ENCODE results near the gene OVOL2.

Gene OVOL2

DNA sequence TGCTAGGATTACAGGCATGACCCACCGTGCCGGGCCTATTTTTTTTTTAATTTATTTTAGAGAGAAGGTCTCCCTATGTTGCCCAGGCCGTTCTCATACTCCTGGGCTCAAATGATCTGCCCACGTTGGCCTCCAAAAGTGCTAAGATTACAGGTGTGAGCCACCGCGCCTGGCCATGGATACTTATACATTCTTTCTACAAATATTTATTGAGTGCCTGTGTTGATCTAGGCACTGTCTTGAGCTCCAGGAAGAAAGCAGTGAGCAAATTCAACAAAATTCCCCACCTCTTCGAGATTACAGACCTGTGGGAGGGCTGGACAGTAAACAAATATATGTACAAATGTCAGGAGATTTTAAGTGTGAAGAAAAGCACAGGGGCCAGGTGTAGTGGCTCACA, 51.0 kb downstream of the OVOL2 start:
- Histone ChIP-seq H3K9me3 (ENCODE audit: insufficient read depth, low read depth, low read length) (no peaks in the 10 kb centered on the region), H3K79me1 (ENCODE audit: low read length) (peaks cover 5% of the 10 kb centered on the region), H3K18ac (ENCODE audit: low read length) (no peak overlapping the region), H2AK5ac (ENCODE audit: low read length) (no peak overlapping the region), H2AFZ (ENCODE audit: insufficient read depth, low read length, poor library complexity) (no peak overlapping the region), H3K27me3 (ENCODE audit: insufficient read depth, low read length) (no peaks in the 10 kb centered on the region), H4K8ac (ENCODE audit: low read depth, low read length) (no peak overlapping the region), H3K14ac (ENCODE audit: low read length) (no peak overlapping the region), H2BK12ac (ENCODE audit: low read length) (no peak overlapping the region), H4K12ac (ENCODE audit: low read depth, low read length) (no peak overlapping the region), H3K4me1 (ENCODE audit: control insufficient read depth in 1 of 2, insufficient read depth in 2 of 2, low read length in 2 of 2) (peaks cover 17 to 21% of the 10 kb centered on the region in 2 experiments), H3K4me2 (ENCODE audit: low read length) (no peak overlapping the region), H3K23ac (ENCODE audit: low read length) (no peak overlapping the region), H3K36me3 (ENCODE audit: control insufficient read depth in 1 of 2, insufficient read depth in 2 of 2, low read length in 2 of 2) (peaks cover 0 to 2% of the 10 kb centered on the region in 2 experiments), H3K4ac (ENCODE audit: low read depth, low read length) (no peak overlapping the region), H3K9ac (ENCODE audit: low read length) (no peak overlapping the region), H3K4me3 (ENCODE audit: low read depth, low read length) (no peak overlapping the region), H3K79me2 (ENCODE audit: control insufficient read depth, insufficient read depth, low read length, poor library complexity) (no peaks in the 10 kb centered on the region), H3K27ac (ENCODE audit: low read depth, low read length) (no peak overlapping the region), H2BK120ac (ENCODE audit: insufficient read depth, low read length, poor library complexity) (no peak overlapping the region), H4K91ac (ENCODE audit: low read depth, low read length) (no peak overlapping the region), H2BK5ac (ENCODE audit: low read depth, low read length, poor library complexity) (no peak overlapping the region)
- peak in 1 of 2 donors; percentile 55 for DNase-seq
- WGBS (ENCODE audit: extremely low coverage, insufficient coverage, insufficient read length) = no CpG with 5 or more reads among the region's 7 CpGs

DNA sequence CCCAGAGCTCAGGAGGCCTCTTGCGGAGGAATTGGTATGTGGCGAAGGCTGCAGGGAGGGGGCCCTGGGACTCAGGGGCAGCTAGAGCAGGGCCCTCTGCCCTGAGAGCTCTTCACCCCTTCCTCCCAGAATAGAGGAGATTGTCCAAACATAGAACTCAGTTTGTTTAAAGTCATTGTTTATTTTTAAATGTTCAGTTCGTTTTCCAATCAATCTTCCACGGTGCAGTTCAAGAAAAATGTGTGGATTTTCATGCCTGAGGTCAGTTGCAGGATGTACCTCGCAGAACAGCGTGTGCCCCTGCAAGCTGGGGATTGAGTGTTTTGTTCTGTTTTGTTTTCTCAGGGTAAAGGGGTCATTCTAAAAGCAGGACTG, 51.7 kb downstream of the OVOL2 start:
- peak in 1 of 2 donors; percentile 46 for DNase-seq
- Histone ChIP-seq H3K9ac (ENCODE audit: low read length) (no peak overlapping the region), H2BK120ac (ENCODE audit: insufficient read depth, low read length, poor library complexity) (no peak overlapping the region), H3K4me3 (ENCODE audit: low read depth, low read length) (no peak overlapping the region), H3K27ac (ENCODE audit: low read depth, low read length) (no peak overlapping the region), H3K79me1 (ENCODE audit: low read length) (peaks cover 6% of the 10 kb centered on the region), H3K9me3 (ENCODE audit: insufficient read depth, low read depth, low read length) (no peaks in the 10 kb centered on the region), H2AFZ (ENCODE audit: insufficient read depth, low read length, poor library complexity) (no peak overlapping the region), H3K36me3 (ENCODE audit: control insufficient read depth in 1 of 2, insufficient read depth in 2 of 2, low read length in 2 of 2) (peaks cover 0 to 2% of the 10 kb centered on the region in 2 experiments), H4K12ac (ENCODE audit: low read depth, low read length) (no peak overlapping the region), H3K4me2 (ENCODE audit: low read length) (no peak overlapping the region), H3K23ac (ENCODE audit: low read length) (no peak overlapping the region), H3K4me1 (ENCODE audit: control insufficient read depth in 1 of 2, insufficient read depth in 2 of 2, low read length in 2 of 2) (peaks cover 17 to 20% of the 10 kb centered on the region in 2 experiments), H3K14ac (ENCODE audit: low read length) (no peak overlapping the region), H2BK12ac (ENCODE audit: low read length) (no peak overlapping the region), H3K4ac (ENCODE audit: low read depth, low read length) (no peak overlapping the region), H3K27me3 (ENCODE audit: insufficient read depth, low read length) (no peaks in the 10 kb centered on the region), H2BK5ac (ENCODE audit: low read depth, low read length, poor library complexity) (no peak overlapping the region), H3K18ac (ENCODE audit: low read length) (no peak overlapping the region), H4K91ac (ENCODE audit: low read depth, low read length) (no peak overlapping the region), H3K79me2 (ENCODE audit: control insufficient read depth, insufficient read depth, low read length, poor library complexity) (no peaks in the 10 kb centered on the region), H4K8ac (ENCODE audit: low read depth, low read length) (no peak overlapping the region), H2AK5ac (ENCODE audit: low read length) (no peak overlapping the region)
- no CpG with 5 or more reads among the region's 6 CpGs for WGBS (ENCODE audit: extremely low coverage, insufficient coverage, insufficient read length)

DNA sequence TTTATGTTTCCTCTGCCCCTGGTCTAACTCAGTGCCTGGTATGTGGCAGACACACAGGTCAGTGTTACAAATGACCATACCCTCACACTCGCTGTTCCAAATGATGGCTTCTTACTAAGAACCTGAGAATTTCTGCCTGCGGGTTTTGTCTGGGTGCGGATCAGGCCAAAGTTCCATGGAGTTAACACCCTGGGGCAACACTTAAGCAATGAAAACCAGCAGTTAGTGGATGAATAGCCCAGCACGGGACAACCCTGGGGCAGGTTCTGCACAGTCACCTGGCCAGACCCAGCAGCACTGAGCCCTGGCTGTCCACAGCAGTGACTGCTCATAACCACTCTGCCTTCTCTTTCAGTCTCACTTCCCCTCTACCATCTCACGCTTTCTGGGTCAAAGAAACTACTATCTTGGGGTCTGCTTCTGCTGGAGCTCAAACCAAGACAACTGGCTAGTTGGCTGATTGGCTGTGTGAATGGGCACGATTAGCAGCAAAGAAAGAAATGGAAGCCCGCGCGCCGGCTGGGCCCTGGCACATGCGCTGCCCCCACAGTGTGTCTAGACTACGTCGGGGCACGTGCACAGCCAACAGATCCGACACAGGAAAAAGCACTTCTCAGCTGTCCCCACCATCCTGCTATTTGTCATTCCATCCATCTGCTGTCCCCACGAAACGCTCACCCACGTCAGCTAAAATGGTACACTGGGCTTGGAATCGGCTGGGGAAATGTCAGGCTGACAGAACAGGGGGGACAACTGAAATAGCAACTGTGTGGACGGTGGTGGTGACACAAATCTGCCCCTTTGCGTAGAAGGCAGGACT, 52.3 kb downstream of the OVOL2 start:
- H4K12ac ChIP-seq (ENCODE audit: low read depth, low read length) = no peak overlapping the region
- H2BK5ac ChIP-seq (ENCODE audit: low read depth, low read length, poor library complexity) = no peak overlapping the region
- H3K4me3 ChIP-seq (ENCODE audit: low read depth, low read length) = no peak overlapping the region
- no peak overlapping the region for H3K23ac ChIP-seq (ENCODE audit: low read length)
- no peaks in the 10 kb centered on the region for H3K79me2 ChIP-seq (ENCODE audit: control insufficient read depth, insufficient read depth, low read length, poor library complexity)
- H4K8ac ChIP-seq (ENCODE audit: low read depth, low read length) = no peak overlapping the region
- H3K4ac ChIP-seq (ENCODE audit: low read depth, low read length) = no peak overlapping the region
- no peak overlapping the region for H2AFZ ChIP-seq (ENCODE audit: insufficient read depth, low read length, poor library complexity)
- H3K9ac ChIP-seq (ENCODE audit: low read length) = no peak overlapping the region
- peaks cover 6% of the 10 kb centered on the region for H3K79me1 ChIP-seq (ENCODE audit: low read length)
- H3K27me3 ChIP-seq (ENCODE audit: insufficient read depth, low read length) = no peaks in the 10 kb centered on the region
- peaks cover 0 to 2% of the 10 kb centered on the region in 2 experiments for H3K36me3 ChIP-seq (ENCODE audit: control insufficient read depth in 1 of 2, insufficient read depth in 2 of 2, low read length in 2 of 2)
- H4K91ac ChIP-seq (ENCODE audit: low read depth, low read length) = no peak overlapping the region
- H3K4me1 ChIP-seq (ENCODE audit: control insufficient read depth in 1 of 2, insufficient read depth in 2 of 2, low read length in 2 of 2) = peaks cover 17 to 20% of the 10 kb centered on the region in 2 experiments
- no peak overlapping the region for H2AK5ac ChIP-seq (ENCODE audit: low read length)
- H3K14ac ChIP-seq (ENCODE audit: low read length) = no peak overlapping the region
- H2BK120ac ChIP-seq (ENCODE audit: insufficient read depth, low read length, poor library complexity) = peak overlapping the region; percentile 2
- no CpG with 5 or more reads among the region's 21 CpGs for WGBS (ENCODE audit: extremely low coverage, insufficient coverage, insufficient read length)
- H3K9me3 ChIP-seq (ENCODE audit: insufficient read depth, low read depth, low read length) = no peaks in the 10 kb centered on the region
- H3K18ac ChIP-seq (ENCODE audit: low read length) = no peak overlapping the region
- no peak overlapping the region for H2BK12ac ChIP-seq (ENCODE audit: low read length)
- H3K4me2 ChIP-seq (ENCODE audit: low read length) = no peak overlapping the region
- DNase-seq = peak; percentile 99 to 100
- H3K27ac ChIP-seq (ENCODE audit: low read depth, low read length) = peak overlapping the region; percentile 9

DNA sequence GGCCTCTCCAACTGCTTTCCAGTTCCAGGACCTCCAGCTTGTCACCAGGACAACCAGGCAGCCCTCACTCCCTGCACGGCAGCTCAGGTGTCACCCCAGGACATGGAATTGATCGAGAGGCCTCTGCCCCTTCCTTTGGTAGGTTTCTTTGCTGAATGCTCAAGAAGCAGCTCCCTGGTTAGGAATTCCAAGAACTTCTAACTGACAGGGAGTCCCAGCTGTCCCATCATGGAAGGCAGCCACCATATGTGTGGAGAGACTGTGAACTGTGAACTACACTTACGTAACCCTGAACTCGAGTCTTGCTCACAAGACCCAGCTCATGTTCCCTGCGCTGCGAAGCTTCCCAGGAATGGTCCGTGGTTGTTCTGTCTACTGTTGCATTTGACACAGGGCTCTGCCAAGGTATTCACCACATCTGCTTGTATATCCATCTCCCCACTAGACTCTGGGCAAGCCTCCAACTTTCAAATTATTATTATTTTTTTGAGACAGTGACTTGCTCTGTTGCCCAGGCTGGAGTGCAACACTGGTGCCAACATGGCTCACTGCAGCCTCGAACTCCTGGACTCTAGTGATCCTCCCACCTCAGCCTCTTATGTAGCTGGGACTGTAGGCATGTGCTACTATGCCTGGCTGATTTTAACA, 53.2 kb downstream of the OVOL2 start:
- Histone ChIP-seq H3K23ac (ENCODE audit: low read length) (no peak overlapping the region), H3K18ac (ENCODE audit: low read length) (no peak overlapping the region), H4K12ac (ENCODE audit: low read depth, low read length) (no peak overlapping the region), H2AK5ac (ENCODE audit: low read length) (no peak overlapping the region), H3K4ac (ENCODE audit: low read depth, low read length) (no peak overlapping the region), H3K14ac (ENCODE audit: low read length) (peak overlapping the region; percentile 48), H3K9ac (ENCODE audit: low read length) (no peak overlapping the region), H3K9me3 (ENCODE audit: insufficient read depth, low read depth, low read length) (no peaks in the 10 kb centered on the region), H2BK5ac (ENCODE audit: low read depth, low read length, poor library complexity) (no peak overlapping the region), H3K79me2 (ENCODE audit: control insufficient read depth, insufficient read depth, low read length, poor library complexity) (no peaks in the 10 kb centered on the region), H3K4me2 (ENCODE audit: low read length) (no peak overlapping the region), H3K4me1 (ENCODE audit: control insufficient read depth in 1 of 2, insufficient read depth in 2 of 2, low read length in 2 of 2) (peaks cover 17 to 20% of the 10 kb centered on the region in 2 experiments), H3K4me3 (ENCODE audit: low read depth, low read length) (no peak overlapping the region), H2AFZ (ENCODE audit: insufficient read depth, low read length, poor library complexity) (no peak overlapping the region), H4K8ac (ENCODE audit: low read depth, low read length) (no peak overlapping the region), H4K91ac (ENCODE audit: low read depth, low read length) (peak overlapping the region; percentile 48), H3K27me3 (ENCODE audit: insufficient read depth, low read length) (no peaks in the 10 kb centered on the region), H2BK120ac (ENCODE audit: insufficient read depth, low read length, poor library complexity) (peak overlapping the region; percentile 23), H3K27ac (ENCODE audit: low read depth, low read length) (no peak overlapping the region), H3K79me1 (ENCODE audit: low read length) (peaks cover 6% of the 10 kb centered on the region), H2BK12ac (ENCODE audit: low read length) (no peak overlapping the region), H3K36me3 (ENCODE audit: control insufficient read depth in 1 of 2, insufficient read depth in 2 of 2, low read length in 2 of 2) (peaks cover 0 to 2% of the 10 kb centered on the region in 2 experiments)
- peak; percentile 80 to 89 for DNase-seq
- WGBS (ENCODE audit: extremely low coverage, insufficient coverage, insufficient read length) = no CpG with 5 or more reads among the region's 8 CpGs
